HCT116 (cell line): Measurements from ENCODE around the gene FIZ1. TPM values are rescaled to one million over a fixed set of nuclear protein-coding genes. Genes with fewer than 3 reads are reported as not detected.
"Not testable (repeated sequence)": the region's sequence is repeated elsewhere in the genome, so short reads cannot be mapped to it uniquely, and the experiment has no call there.

ENCODE experiments used
- ATAC-seq: fragments of 200-7000 bp; cut with Tn5 transposase; 2 replicates; pipeline ENCODE4 v1.9.1; 2020; ENCODE audit warnings: mild to moderate bottlenecking, moderate library complexity
- BruUV-seq: library from RNA; stranded (reverse); fragments of 400-500 nt; replicated peaks from 2 replicates; lab custom pipeline; 2021; lab: Mats Ljungman, UMichigan
- CTCF ChIA-PET: fragments of 300-600 bp; sonication (Branson Sonifier 250); formaldehyde crosslinking; loops from one replicate; lab custom pipeline; 2021; ENCODE audit warnings: antibody characterized with exemption; lab: Charles Lee
- POLR2A ChIA-PET: fragments of 300-600, 350-600 bp; sonication (Branson Sonifier 250); formaldehyde crosslinking; loops from one replicate; lab custom pipeline; 2021; ENCODE audit warnings: antibody characterized with exemption; lab: Charles Lee
- RAD21 ChIA-PET, 2 experiments: fragments of 300-600 bp; sonication (Branson Sonifier 250); formaldehyde crosslinking; loops; one replicate each; lab custom pipeline; 2023; ENCODE audit warnings: low total read pairs in 2 of 2; ENCODE audit not compliant: uncharacterized antibody in 2 of 2, unreplicated experiment in 2 of 2, low non-redundant PET in 1 of 2; lab: Charles Lee
- DNase-seq: peaks from one replicate; pipeline ENCODE4 v3.0.0-alpha.2; 2010; ENCODE audit warnings: low read depth, low spot score
- H2AFZ ChIP-seq: fragments of 200-600 bp; shearing (Covaris generic), sonication (generic); 2 replicates; pipeline ENCODE4 v1.6.1; 2017; ENCODE audit warnings: low read depth, mixed run types, mixed read lengths, antibody characterized with exemption, low read length; ENCODE audit not compliant: poor library complexity, severe bottlenecking
- H3K27ac ChIP-seq: 2 replicates; pipeline ENCODE4 v1.5.1; 2012; ENCODE audit warnings: low read depth, low read length
- H3K27me3 ChIP-seq: fragments of 200-600 bp; sonication (generic); 2 replicates; pipeline ENCODE4 v1.6.1; 2016; ENCODE audit warnings: mixed run types, low read length, mixed read lengths; ENCODE audit not compliant: insufficient read depth
- H3K36me3 ChIP-seq, 2 experiments: fragments of 200-500 bp in 1 of 2; fragments of 200-600 bp in 1 of 2; sonication (Bioruptor generic) in 1 of 2; sonication (generic) in 1 of 2; 2 replicates each; pipeline versions ENCODE4 v1.5.1 to v1.6.1; 2014 to 2016; ENCODE audit warnings: low read length in 2 of 2, inconsistent platforms in 1 of 2, mixed read lengths in 1 of 2, mixed run types in 1 of 2; ENCODE audit not compliant: insufficient read depth in 2 of 2, control insufficient read depth in 1 of 2
- H3K4me1 ChIP-seq, 2 experiments: fragments of 200-600 bp in 1 of 2; sonication (generic) in 1 of 2; 2 replicates each; pipeline versions ENCODE4 v1.5.1 to v1.6.1; 2012 to 2017; ENCODE audit warnings: low read length in 2 of 2, inconsistent platforms in 1 of 2, mild to moderate bottlenecking in 1 of 2, mixed read lengths in 1 of 2, mixed run types in 1 of 2, moderate library complexity in 1 of 2; ENCODE audit not compliant: insufficient read depth in 2 of 2, control insufficient read depth in 1 of 2
- H3K4me2 ChIP-seq: fragments of 200-600 bp; sonication (generic); 2 replicates; pipeline ENCODE4 v1.6.1; 2017; ENCODE audit warnings: mixed run types, low read length, mixed read lengths
- H3K4me3 ChIP-seq, 2 experiments: fragments of 200-600 bp in 1 of 2; sonication (generic) in 1 of 2; replicated peaks in 1 of 2; 2 replicates each; pipeline ENCODE4 v1.5.1; 2011 to 2016; ENCODE audit warnings: low read length in 2 of 2, control low read depth in 1 of 2, low read depth in 1 of 2, mild to moderate bottlenecking in 1 of 2, mixed read lengths in 1 of 2, mixed run types in 1 of 2
- H3K79me2 ChIP-seq: fragments of 200-600 bp; sonication (generic); 2 replicates; pipeline ENCODE4 v1.6.1; 2017; ENCODE audit warnings: mild to moderate bottlenecking, mixed run types, low read length, moderate library complexity, mixed read lengths; ENCODE audit not compliant: insufficient read depth
- H3K9ac ChIP-seq: fragments of 200-600 bp; sonication (generic); 2 replicates; pipeline ENCODE4 v1.6.1; 2016; ENCODE audit warnings: low read length, mixed read lengths
- H3K9me2 ChIP-seq: fragments of 200-600 bp; sonication (generic), shearing (Covaris generic); 2 replicates; pipeline ENCODE4 v1.6.1; 2017; ENCODE audit warnings: mixed run types, mild to moderate bottlenecking, moderate library complexity; ENCODE audit not compliant: insufficient read depth
- H3K9me3 ChIP-seq, 2 experiments: fragments of 200-500 bp in 1 of 2; fragments of 200-600 bp in 1 of 2; sonication (Bioruptor generic) in 1 of 2; sonication (generic) in 1 of 2; 2 replicates each; pipeline ENCODE4 v1.6.1; 2014 to 2017; ENCODE audit warnings: low read length in 2 of 2, mixed read lengths in 2 of 2, inconsistent platforms in 1 of 2, low read depth in 1 of 2, mild to moderate bottlenecking in 1 of 2, mixed run types in 1 of 2, moderate library complexity in 1 of 2; ENCODE audit not compliant: control insufficient read depth in 1 of 2, insufficient read depth in 1 of 2
- H4K20me1 ChIP-seq: fragments of 200-600 bp; sonication (generic), shearing (Covaris generic); 2 replicates; pipeline ENCODE4 v1.6.1; 2017; ENCODE audit warnings: mixed run types, mild to moderate bottlenecking, moderate library complexity; ENCODE audit not compliant: insufficient read depth
- CBX3 ChIP-seq: IDR thresholded peaks from 2 replicates; pipeline ENCODE4 v1.6.1; 2012; ENCODE audit warnings: low read depth
- EGR1 ChIP-seq: IDR thresholded peaks from 2 replicates; pipeline ENCODE4 v1.6.1; 2012; ENCODE audit warnings: low read depth
- EZH2phosphoT487 ChIP-seq: fragments of 200-600 bp; IDR thresholded peaks from 2 replicates; pipeline ENCODE4 v1.6.1; 2018; ENCODE audit warnings: antibody characterized with exemption, borderline replicate concordance
- JUND ChIP-seq: IDR thresholded peaks from 2 replicates; pipeline ENCODE4 v1.6.1; 2012
- POLR2A ChIP-seq: IDR thresholded peaks from 2 replicates; pipeline ENCODE4 v1.7.0; 2011; ENCODE audit warnings: borderline replicate concordance; ENCODE audit not compliant: insufficient read depth, insufficient read length; ENCODE audit errors: extremely low read depth
- SP1 ChIP-seq: IDR thresholded peaks from 2 replicates; pipeline ENCODE4 v1.6.1; 2012; ENCODE audit warnings: low read depth
- SRF ChIP-seq: IDR thresholded peaks from 2 replicates; pipeline ENCODE4 v1.6.1; 2012; ENCODE audit warnings: low read depth
- TCF7L2 ChIP-seq: IDR thresholded peaks from 2 replicates; pipeline ENCODE4 v1.7.0; 2011; ENCODE audit warnings: borderline replicate concordance, inconsistent platforms; ENCODE audit not compliant: insufficient read depth, insufficient read length; ENCODE audit errors: extremely low read depth
- YY1 ChIP-seq: IDR thresholded peaks from 2 replicates; pipeline ENCODE4 v1.6.1; 2011; ENCODE audit warnings: low read length, low read depth, moderate library complexity, mild to moderate bottlenecking; ENCODE audit not compliant: insufficient replicate concordance; ENCODE audit errors: extremely low read depth
- ZNF274 ChIP-seq: fragments of 200-500 bp; sonication (Bioruptor generic); IDR thresholded peaks from 2 replicates; pipeline ENCODE4 v1.6.1; 2014; ENCODE audit warnings: mild to moderate bottlenecking, low read depth, low read length, inconsistent platforms
- intact Hi-C: fragments of 100-400 bp; cut with micrococcal nuclease; formaldehyde crosslinking; loops from 2 replicates; pipeline ENCODE4 v1.10.0; 2022
- total RNA-seq: library from RNA; stranded (reverse); gene quantifications from one replicate; pipeline ENCODE4 v1.2.1, GENCODE V29; 2021; ENCODE audit not compliant: unreplicated experiment
- TF ChIP-seq, protein P1 (sequence below): IDR thresholded peaks from 2 replicates; pipeline ENCODE4 v1.6.1; 2012
- TF ChIP-seq, protein P2 (sequence below), 3 experiments: fragments of 200-600 bp in 1 of 3; sonication (generic) in 1 of 3; IDR thresholded peaks in 2 of 3; conservative IDR thresholded peaks in 1 of 3; 2 replicates each; pipeline ENCODE4 v1.5.1; 2012 to 2017; ENCODE audit warnings: low read depth in 2 of 3, low read length in 2 of 3, antibody characterized with exemption in 1 of 3, borderline replicate concordance in 1 of 3, control low read depth in 1 of 3, mild to moderate bottlenecking in 1 of 3, mixed read lengths in 1 of 3, mixed run types in 1 of 3, moderate library complexity in 1 of 3; ENCODE audit not compliant: insufficient read depth in 1 of 3

FIZ1 gene
- total RNA-seq, 1 experiment from 2014 or later: 15.3 TPM

DNA sequence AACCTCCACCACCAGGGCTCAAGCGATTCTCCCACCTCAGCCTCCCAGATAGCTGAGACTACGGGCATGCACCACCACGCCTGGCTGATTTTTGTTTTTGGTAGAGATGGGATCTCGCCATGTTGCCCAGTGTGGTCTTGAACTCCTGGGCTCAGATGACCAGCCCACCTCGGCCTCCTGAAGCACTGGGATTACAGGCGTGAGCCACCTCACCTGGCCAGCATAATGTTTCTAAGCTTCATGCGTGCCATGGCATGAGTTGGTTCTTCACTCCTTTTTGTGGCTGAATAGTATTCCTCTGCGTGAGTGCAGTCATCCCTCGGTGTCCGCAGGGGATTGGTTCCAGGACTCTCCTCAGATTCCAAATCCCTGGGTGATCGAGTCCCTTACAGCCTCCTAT is 14.4 kb downstream of the FIZ1 start:
- no peaks in the 10 kb centered on the region for H3K9me3 ChIP-seq
- no peak overlapping the region for H3K9ac ChIP-seq
- H4K20me1 ChIP-seq: no peaks in the 10 kb centered on the region
- H3K4me2 ChIP-seq: no peak overlapping the region
- no peak overlapping the region for H3K4me3 ChIP-seq
- ATAC-seq: no peak
- H3K79me2 ChIP-seq: peaks cover 7% of the 10 kb centered on the region
- BruUV-seq: no TSS peak
- no peaks in the 10 kb centered on the region; a peak in 1 of 4 replicates for H3K36me3 ChIP-seq
- no peaks in the 10 kb centered on the region for H3K27me3 ChIP-seq
- ChIA-PET RAD21 (no interaction called here), CTCF (no interaction called here), POLR2A (no interaction called here)
- no peak for DNase-seq
- TF ChIP-seq, protein P1, sequence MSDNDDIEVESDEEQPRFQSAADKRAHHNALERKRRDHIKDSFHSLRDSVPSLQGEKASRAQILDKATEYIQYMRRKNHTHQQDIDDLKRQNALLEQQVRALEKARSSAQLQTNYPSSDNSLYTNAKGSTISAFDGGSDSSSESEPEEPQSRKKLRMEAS: no peak
- TF ChIP-seq ZNF274 (no peak), SRF (no peak), POLR2A (no peak), EZH2phosphoT487 (no peak), TCF7L2 (no peak), EGR1 (no peak), SP1 (no peak), CBX3 (no peak), YY1 (no peak), JUND (no peak)
- TF ChIP-seq, protein P2, sequence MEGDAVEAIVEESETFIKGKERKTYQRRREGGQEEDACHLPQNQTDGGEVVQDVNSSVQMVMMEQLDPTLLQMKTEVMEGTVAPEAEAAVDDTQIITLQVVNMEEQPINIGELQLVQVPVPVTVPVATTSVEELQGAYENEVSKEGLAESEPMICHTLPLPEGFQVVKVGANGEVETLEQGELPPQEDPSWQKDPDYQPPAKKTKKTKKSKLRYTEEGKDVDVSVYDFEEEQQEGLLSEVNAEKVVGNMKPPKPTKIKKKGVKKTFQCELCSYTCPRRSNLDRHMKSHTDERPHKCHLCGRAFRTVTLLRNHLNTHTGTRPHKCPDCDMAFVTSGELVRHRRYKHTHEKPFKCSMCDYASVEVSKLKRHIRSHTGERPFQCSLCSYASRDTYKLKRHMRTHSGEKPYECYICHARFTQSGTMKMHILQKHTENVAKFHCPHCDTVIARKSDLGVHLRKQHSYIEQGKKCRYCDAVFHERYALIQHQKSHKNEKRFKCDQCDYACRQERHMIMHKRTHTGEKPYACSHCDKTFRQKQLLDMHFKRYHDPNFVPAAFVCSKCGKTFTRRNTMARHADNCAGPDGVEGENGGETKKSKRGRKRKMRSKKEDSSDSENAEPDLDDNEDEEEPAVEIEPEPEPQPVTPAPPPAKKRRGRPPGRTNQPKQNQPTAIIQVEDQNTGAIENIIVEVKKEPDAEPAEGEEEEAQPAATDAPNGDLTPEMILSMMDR (IDR thresholded peaks at IDR 0.05 in 2 of 3, conservative IDR thresholded peaks at IDR 0.05 in 1 of 3; ENCODE audit: borderline replicate concordance in 1 of 3, insufficient read depth in 1 of 3, low read depth in 2 of 3, low read length in 2 of 3): no peak
- no peak overlapping the region for H2AFZ ChIP-seq
- intact Hi-C loops: loop anchor here (5.0 kb wide), 1 partner anchor 38 kb away; the partner anchor contains the start of gene SBK3
- peaks cover 14 to 22% of the 10 kb centered on the region in 2 experiments for H3K4me1 ChIP-seq
- H3K27ac ChIP-seq: no peak overlapping the region
- no peaks in the 10 kb centered on the region for H3K9me2 ChIP-seq

DNA sequence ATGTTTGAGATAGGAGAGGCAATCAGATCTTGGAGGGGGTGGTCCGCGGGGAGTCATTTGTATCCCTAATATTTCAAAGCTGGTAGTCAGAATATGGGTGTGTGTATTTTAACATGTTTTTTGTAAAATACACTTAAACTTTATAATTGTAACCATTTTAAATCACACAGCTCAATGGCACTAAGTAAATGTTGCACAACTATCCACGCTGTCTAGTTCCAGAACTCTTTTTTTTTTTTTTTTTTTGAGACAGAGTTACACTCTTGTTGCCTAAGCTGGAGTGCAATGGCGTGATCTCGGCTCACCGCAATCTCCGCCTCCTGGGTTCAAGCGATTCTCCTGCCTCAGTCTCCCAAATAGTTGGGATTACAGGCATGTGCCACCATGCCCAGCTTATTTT is 15.4 kb downstream of the FIZ1 start:
- intact Hi-C loops, H3K9me2 ChIP-seq, DNase-seq, H4K20me1 ChIP-seq, H2AFZ ChIP-seq, POLR2A ChIA-PET, H3K9ac ChIP-seq, H3K27me3 ChIP-seq, H3K4me2 ChIP-seq, RAD21 ChIA-PET, H3K27ac ChIP-seq, H3K9me3 ChIP-seq, CTCF ChIA-PET, H3K36me3 ChIP-seq, BruUV-seq, H3K4me3 ChIP-seq, ATAC-seq: not testable (repeated sequence)
- peaks cover 16% of the 10 kb centered on the region for H3K79me2 ChIP-seq
- H3K4me1 ChIP-seq: peaks cover 18 to 28% of the 10 kb centered on the region in 2 experiments

DNA sequence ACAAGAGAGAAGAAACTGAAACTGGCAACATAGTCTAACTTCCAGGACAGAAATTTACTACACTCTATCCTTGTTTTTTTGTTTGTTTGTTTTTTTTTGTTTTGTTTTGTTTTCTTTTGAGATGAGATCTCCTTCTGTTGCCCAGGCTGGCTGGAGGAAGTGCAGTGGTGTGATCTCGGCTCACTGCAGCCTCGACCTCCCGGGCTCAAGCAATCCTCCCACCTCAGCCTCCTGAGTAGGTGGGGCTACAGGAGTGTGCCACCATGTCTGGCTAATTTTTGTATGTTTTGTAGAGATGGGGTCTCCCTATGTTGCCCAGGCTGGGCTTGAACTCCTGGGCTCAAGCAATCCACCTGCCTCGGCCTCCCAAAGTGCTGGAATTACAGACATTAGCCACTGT is 17.0 kb downstream of the FIZ1 start:
- H3K9me3 ChIP-seq, BruUV-seq, H3K4me3 ChIP-seq, H4K20me1 ChIP-seq, intact Hi-C loops, CTCF ChIA-PET, RAD21 ChIA-PET, ATAC-seq, H3K9ac ChIP-seq, H3K9me2 ChIP-seq, H3K36me3 ChIP-seq, H3K27ac ChIP-seq, H2AFZ ChIP-seq, H3K4me2 ChIP-seq, H3K27me3 ChIP-seq, DNase-seq: not testable (repeated sequence)
- H3K79me2 ChIP-seq: peaks cover 16% of the 10 kb centered on the region
- peaks cover 14 to 21% of the 10 kb centered on the region in 2 experiments for H3K4me1 ChIP-seq
- POLR2A ChIA-PET: interaction anchor here (0.6 to 1.1 kb wide), 3 partner anchors 17 to 26 kb away, joined by 3 to 4 read pairs (median 3); no protein-coding TSS in a partner anchor
